Stimulated activated CD8-positive, alpha-beta memory T cell treated with anti-CD3 and anti-CD28 coated beads, Interleukin-7, amount 100 ng/mL, for 4 hours (primary cell): Measurements from ENCODE around the gene GPC5.
"Not testable (repeated sequence)": the region's sequence is repeated elsewhere in the genome, so short reads cannot be mapped to it uniquely, and the experiment has no call there.

Experiments used
- DNase-seq, 2 donors: peaks; one replicate each; pipeline ENCODE4 v3.0.0-alpha.2; 2020; ENCODE audit warnings: low read depth in 2 of 2

The GPC5 gene

DNA sequence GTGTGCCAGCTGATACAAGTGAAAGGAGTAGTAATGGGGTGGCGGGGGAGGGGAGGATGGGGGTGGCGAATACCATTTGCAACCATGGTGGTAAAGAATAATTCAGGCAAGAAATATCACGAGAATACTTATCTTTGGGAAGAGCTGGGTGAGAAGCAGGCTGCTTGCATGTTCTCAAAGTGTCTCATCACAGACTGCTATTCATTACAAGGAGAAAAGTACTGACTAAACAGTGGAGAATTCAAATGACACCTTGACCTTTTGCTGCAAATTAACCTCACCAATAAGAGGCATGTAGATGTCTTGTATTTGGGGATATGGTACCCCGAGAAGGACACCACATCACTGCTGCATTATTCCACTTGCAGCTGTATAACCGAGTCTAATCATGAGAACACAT, 1242.5 kb downstream of the GPC5 start:
- DNase-seq: no peak

- DNase-seq: no peak
Observed at GRCh38 chr13:92649140-92649813, 1250.9 kb downstream of the GPC5 start.

- no peak for DNase-seq
Observed at GRCh38 chr13:92656103-92656502, 1257.7 kb downstream of the GPC5 start.

DNA sequence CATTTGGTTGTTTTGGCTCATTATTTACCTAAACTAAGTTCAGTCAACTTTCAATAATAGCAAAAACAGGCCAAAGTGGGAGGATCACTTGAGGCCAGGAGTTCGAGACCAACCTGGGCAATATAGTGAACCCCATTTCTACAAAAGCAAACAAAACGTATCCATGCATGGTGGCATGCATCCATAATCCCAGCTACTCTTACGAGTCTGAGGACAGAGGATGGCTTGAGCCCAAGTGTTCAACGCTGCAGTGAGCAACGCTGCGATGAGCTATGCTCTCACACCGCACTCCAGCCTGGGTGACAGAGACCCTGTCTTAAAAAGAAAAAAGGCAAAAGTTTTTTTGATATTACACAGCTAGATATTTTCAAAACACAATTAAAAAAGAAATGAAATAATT, 1258.2 kb downstream of the GPC5 start:
- DNase-seq: no peak

DNA sequence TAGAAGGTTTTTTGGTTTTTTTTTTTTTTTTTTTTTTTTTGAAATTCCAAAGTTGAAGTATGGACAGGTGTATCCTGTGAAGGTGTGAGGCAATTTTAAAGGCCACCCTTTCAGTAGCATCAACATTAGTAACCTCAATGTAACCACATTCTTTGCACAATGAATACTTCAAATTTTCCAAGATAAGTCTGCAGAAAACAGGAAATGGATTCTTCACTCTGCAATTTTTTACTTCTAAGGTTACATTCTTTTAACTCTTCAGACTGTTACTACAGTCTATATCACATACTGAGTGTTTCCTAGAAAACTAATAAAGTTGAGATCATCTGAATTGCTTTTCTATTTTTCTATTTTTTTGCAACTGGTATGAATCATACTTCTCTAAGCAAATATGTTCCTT, 1259.1 kb downstream of the GPC5 start:
- DNase-seq: no peak

- no peak for DNase-seq
Observed at GRCh38 chr13:92658293-92658692, 1259.9 kb downstream of the GPC5 start.

GRCh38 chr13:92661406-92661805, 1263.0 kb downstream of the GPC5 start:
- no peak for DNase-seq

GRCh38 chr13:92668157-92668556, 1269.7 kb downstream of the GPC5 start:
- DNase-seq: no peak

DNA sequence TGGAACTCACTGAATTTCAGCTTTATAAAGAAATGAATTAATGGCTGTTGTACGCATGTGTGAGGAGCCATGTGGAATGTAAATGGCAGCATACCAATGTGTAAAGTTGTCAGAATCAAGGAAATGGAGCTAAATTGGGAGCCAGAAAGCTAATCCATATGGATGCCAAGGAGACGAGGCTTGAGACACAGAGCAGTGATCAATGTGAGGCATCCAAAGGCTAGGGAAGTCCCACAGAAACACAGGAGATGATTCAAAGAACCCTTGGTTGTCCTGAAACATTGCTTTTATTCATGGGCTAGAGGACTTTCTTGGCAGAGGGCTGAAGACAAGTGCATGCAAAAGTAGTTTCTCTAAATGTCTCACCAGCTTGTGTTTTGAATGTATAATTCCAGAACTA, 1271.7 kb downstream of the GPC5 start:
- DNase-seq: no peak

- DNase-seq: no peak
Observed at GRCh38 chr13:92671821-92672220, 1273.4 kb downstream of the GPC5 start.

- no peak for DNase-seq
Observed at GRCh38 chr13:92676246-92676645, 1277.8 kb downstream of the GPC5 start.

DNA sequence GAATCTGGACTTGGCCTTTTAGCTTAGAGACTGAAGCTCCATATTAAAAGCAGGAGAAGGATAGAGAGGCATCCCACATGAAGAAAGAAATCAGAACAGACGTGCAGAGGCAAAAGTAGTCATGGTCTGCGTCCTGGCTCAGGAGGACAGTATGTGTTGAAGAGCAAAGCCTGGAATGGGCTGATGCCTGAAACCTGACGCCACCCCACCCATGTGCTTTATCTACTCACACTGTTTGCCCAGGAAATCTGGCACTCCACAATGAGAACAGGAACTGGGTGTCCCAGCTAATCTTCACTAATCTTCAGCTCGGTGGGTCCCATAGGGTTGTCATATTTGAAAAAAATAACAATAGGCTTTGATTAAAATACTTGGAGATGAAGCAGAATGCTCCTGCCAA, 1279.2 kb downstream of the GPC5 start:
- no peak for DNase-seq

GRCh38 chr13:92679602-92680001, 1281.2 kb downstream of the GPC5 start:
- DNase-seq: no peak

DNA sequence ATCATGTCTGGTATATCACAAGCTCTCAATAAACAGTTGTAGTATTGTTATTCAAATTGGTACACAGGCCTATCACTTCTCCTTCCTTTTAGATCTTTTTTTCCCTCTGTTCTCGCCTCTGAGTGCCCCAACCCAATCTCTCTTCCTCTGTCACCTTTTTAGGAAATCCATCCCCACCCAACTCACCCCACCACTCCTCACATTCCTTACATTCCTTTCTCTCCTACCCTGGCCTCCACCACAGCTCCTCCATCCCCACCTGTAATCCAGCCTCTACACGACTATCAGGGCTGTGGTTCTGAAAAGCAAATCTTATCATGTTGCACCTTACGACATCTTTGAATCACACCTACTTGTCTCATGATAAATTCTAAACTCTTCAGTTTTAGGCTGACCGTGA, 1282.8 kb downstream of the GPC5 start:
- DNase-seq: no peak

DNA sequence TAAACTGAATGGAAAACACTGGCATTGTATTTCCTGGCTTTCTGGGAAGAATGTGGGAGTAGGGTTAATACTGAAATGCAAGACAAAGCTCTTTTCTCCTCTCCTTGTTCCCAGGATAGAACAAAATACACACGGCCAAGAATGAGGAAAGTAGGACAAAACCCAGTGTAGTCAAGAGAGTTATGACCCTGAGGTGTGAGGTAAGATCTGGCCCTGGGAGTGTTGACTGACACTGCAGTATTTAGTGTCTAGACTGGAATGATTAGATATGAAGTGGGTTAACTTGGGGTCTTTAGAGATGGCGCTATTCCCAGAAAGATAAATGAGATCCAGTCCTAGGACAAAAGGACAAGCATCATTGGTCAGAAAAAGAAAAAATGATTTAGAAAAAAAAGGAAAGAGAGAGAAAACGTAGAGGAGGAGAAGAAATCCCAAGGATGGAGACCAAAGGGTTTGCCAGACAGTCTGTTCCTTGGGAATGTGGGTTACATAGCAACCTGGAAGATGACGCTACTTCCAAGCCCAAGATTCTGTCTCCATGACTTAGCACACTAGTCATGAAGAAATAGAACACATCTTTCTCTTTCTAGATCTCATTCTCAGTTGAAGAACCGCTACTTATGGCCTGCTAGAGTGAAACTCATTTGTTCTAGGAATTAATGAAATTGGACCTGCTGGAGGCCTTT, 1284.6 kb downstream of the GPC5 start:
- DNase-seq: no peak

DNA sequence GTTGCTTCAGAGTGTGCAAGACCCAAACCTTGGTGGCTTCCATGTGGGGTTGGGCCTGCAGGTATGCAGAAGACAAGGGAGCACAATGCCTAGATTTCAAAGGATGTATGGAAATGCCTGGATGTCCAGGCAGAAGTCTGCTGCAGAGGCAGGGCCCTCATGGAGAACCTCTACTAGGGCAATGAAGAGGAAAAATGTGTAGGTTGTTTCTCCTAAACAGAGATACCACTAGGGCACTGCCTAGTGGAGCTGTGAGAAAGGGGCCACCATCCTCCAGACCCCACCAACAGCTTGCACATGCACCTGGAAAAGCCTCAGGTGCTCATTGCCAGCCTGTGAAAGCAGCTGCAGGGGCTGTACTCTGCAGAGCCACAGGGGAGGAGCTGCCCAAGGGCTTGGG, 1295.6 kb downstream of the GPC5 start:
- DNase-seq: no peak

- not testable (repeated sequence) for DNase-seq
Observed at GRCh38 chr13:92695827-92696226, 1297.4 kb downstream of the GPC5 start.

DNA sequence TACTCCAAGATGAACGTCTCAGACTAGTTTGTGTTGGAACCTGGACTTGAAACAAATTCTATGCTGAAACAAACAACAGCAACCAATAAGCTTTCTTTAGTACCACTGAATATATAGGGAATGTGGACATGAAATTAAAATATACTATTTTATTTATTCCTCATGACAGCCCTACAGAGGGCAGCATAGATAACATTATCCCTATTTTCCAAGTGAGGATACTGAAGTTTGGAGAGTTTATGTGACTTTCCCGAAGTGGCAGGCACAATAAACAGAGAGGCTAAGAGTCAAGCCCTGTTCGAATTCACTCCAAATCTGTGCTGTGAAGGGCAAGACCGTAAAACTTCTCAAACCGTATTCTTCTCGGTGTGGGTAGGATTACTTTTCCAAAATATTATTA, 1318.3 kb downstream of the GPC5 start:
- DNase-seq: no peak

- no peak for DNase-seq
Observed at GRCh38 chr13:92717857-92718256, 1319.4 kb downstream of the GPC5 start.

- no peak for DNase-seq
Observed at GRCh38 chr13:92719868-92720267, 1321.4 kb downstream of the GPC5 start.

DNA sequence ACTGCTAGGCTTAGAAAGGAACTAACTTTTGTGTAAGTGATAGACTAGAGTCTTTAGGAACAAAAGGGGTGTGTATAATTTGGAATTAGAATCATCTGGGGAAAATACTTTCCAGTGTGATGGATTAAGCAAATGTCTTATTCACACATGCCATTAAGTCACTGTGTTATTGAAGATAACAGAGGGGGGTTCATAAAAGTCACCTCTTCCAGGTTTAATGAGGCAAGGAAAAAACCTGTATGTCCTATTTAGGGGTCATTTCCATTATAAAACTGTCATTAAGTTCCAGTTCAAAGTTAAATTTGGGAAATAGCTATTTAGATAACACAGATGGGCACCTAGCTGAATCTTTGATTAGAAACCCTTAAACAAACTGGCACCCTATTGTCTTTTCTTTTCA, 1323.2 kb downstream of the GPC5 start:
- no peak for DNase-seq

DNA sequence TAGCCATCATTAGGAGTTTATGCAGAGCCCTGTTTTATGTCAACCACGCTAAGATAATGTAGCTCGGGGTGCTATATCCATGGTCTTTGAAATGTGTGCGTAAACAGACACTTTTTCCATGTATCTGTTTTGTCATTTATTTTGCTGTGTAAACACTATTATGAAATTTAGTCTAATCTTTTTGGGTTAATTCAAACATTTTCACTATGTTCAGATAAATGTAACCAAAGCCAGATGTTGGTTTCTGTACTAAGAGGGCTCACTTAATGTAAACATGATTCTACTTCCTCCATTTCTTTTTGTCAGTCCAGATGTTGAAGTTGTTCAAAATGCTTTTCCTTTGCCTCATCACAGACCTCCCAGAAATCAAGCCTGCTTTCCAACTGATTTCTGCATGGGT, 1328.7 kb downstream of the GPC5 start:
- DNase-seq: no peak

DNA sequence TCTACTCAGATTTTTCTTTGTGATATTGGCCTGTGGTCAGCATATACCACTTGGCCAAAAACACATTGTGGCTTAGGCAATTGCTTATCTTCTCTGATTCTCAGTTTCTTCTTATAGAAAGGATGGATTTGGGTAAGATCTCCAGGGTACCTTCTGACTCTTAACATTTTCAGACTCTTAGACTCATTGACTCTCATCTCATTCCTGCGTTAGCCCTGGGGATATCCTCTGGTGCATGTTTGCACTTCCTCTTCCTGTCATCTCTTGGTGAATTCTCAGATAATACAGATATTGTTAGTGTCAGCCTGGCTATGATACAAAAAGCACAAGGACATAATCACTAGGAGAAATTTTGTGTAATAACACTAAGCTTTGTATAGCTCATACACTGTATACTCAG, 1335.6 kb downstream of the GPC5 start:
- no peak for DNase-seq

GRCh38 chr13:92734545-92734944, 1336.1 kb downstream of the GPC5 start:
- no peak for DNase-seq
